Measurements from ENCODE around the gene CNNM2.
"Not testable (repeated sequence)": the region's sequence is repeated elsewhere in the genome, so short reads cannot be mapped to it uniquely, and the experiment has no call there.

CNNM2 gene

GRCh38 chr10:102967123-102967522, 49.0 kb downstream of the CNNM2 start:
- DNase-seq (ENCODE audit: low spot score), result no peak

GRCh38 chr10:102970562-102971340, 52.7 kb downstream of the CNNM2 start:
- DNase-seq (ENCODE audit: low spot score), result no peak

- DNase-seq (ENCODE audit: low spot score), result no peak
These were observed 57.6 kb downstream of the CNNM2 start for GRCh38 chr10:102975483-102976379.

- not testable (repeated sequence) for DNase-seq (ENCODE audit: low spot score)
These were observed 58.3 kb downstream of the CNNM2 start for GRCh38 chr10:102976380-102976726.

GRCh38 chr10:102982296-102982695, 64.2 kb downstream of the CNNM2 start:
- no peak for DNase-seq (ENCODE audit: low spot score)

- DNase-seq (ENCODE audit: low spot score), result no peak
These were observed 66.0 kb downstream of the CNNM2 start for GRCh38 chr10:102984086-102984485.

- DNase-seq (ENCODE audit: low spot score), result no peak
These were observed 67.7 kb downstream of the CNNM2 start for GRCh38 chr10:102985811-102986210.

GRCh38 chr10:102988404-102989314, 70.6 kb downstream of the CNNM2 start:
- peak; percentile 81 for DNase-seq (ENCODE audit: low spot score)

GRCh38 chr10:102994531-102995295, 76.6 kb downstream of the CNNM2 start:
- DNase-seq (ENCODE audit: low spot score), result no peak

GRCh38 chr10:102996876-102997275, 78.8 kb downstream of the CNNM2 start:
- DNase-seq (ENCODE audit: low spot score), result no peak

- DNase-seq (ENCODE audit: low spot score), result no peak
These were observed 79.9 kb downstream of the CNNM2 start for GRCh38 chr10:102997998-102998397.

- no peak for DNase-seq (ENCODE audit: low spot score)
These were observed 80.4 kb downstream of the CNNM2 start for GRCh38 chr10:102998399-102998907.

- not testable (repeated sequence) for DNase-seq (ENCODE audit: low spot score)
These were observed 82.0 kb downstream of the CNNM2 start for GRCh38 chr10:103000050-103000449.

GRCh38 chr10:103007017-103007416, 88.9 kb downstream of the CNNM2 start:
- DNase-seq (ENCODE audit: low spot score), result no peak

- no peak for DNase-seq (ENCODE audit: low spot score)
These were observed 95.3 kb downstream of the CNNM2 start for GRCh38 chr10:103013416-103013815.

GRCh38 chr10:103019425-103019824, 101.3 kb downstream of the CNNM2 start:
- no peak for DNase-seq (ENCODE audit: low spot score)

- no peak for DNase-seq (ENCODE audit: low spot score)
These were observed 103.2 kb downstream of the CNNM2 start for GRCh38 chr10:103021150-103021899.

- DNase-seq (ENCODE audit: low spot score), result no peak
These were observed 103.8 kb downstream of the CNNM2 start for GRCh38 chr10:103021900-103022293.

GRCh38 chr10:103025696-103026095, 107.6 kb downstream of the CNNM2 start:
- no peak for DNase-seq (ENCODE audit: low spot score)

GRCh38 chr10:103038570-103038969, 120.5 kb downstream of the CNNM2 start:
- no peak for DNase-seq (ENCODE audit: low spot score)

Data from hematopoietic multipotent progenitor cell treated with erythropoietin and hydrocortisone succinate and interleukin-3 and kit ligand, for 17 days (in vitro differentiated cells).